ENCODE results near the gene ELP1. TPM values are rescaled to one million over a fixed set of nuclear protein-coding genes. Genes with fewer than 3 reads are reported as not detected.

Gene ELP1
- total and polyA plus RNA-seq, 2 experiments from 2014 or later: 34.8 to 68.6 TPM

DNA sequence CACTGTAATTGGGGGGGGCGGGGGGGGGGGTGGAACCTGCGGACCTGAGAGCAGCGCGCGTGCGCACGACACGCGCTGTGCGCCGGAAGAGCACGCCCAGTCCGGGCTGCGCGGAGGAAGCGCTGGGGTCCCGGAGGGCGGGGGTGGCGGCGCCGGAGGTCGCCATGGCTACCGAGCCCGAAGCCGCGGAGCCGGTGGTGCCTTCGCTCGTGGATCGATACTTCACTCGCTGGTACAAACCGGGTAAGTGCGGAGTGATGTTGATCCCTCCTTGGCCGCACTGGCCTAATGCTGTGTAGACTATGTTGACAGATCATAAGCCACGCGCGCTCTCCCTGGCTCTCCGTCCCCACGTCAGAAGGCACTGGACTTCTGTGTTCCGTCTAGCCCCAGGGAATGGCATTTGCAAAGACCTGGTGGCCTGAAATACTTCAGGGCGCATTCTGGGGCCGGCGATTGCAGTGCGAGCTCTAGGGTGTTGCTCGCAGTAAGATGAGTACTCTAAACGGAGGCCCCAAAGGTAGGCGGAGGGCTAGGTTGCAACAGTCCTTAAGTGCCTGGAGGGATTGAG lies 484 bp upstream of the ELP1 start, which contains the start of gene ABITRAM:
Gene ABITRAM, plus strand, starts transcription at position 78 of the 571 bp plus-strand sequence. Its CDS starts 87 bp downstream, at position 165.
- no peaks in the 10 kb centered on the region for H3K36me3 ChIP-seq (replicated peaks; ENCODE audit: insufficient read depth, low read depth)
- H2AFZ ChIP-seq: peak within 1 kb of the TSS; percentile 94

DNA sequence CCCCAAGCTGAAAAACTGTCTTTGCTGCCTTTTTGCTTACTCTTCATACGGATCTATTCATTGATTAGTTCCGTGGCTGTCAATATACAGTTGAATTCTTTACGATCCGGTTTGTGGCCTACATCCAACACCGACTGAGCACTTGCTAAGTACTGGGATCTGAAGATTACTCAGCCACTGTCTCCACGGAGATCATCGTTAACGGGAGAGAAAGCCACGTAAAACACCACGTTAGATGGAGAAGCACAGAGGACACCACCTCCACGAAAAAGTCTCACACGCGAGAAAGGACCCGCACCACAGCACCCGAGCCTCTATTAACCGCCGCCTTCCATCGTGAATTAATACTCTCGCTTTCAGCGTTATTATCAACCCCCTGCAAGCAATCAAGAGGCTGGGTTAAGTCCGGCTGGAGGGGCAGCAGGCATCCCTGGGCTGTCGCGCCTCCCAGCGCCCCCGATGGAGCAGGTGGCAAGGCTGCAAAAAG lies 650 bp downstream of the ELP1 start:
- peak overlapping the region; percentile 65 for H2AFZ ChIP-seq

More for the DNA sequence above, 484 bp upstream of the ELP1 start, which contains the start of gene ABITRAM:
- Histone ChIP-seq H3K79me2 (peaks cover 60% of the 10 kb centered on the region), H3K9me3 (ENCODE audit: low read depth) (no peaks in the 10 kb centered on the region), H3K4me3 (peak within 1 kb of the TSS; percentile 75), H3K4me2 (peak within 1 kb of the TSS; percentile 94), H3K9me2 (replicated peaks; ENCODE audit: insufficient read depth) (no peaks in the 10 kb centered on the region), H4K20me1 (ENCODE audit: insufficient read depth, poor library complexity, severe bottlenecking) (no peaks in the 10 kb centered on the region), H3K4me1 (ENCODE audit: insufficient read depth) (peaks cover 10% of the 10 kb centered on the region), H3K27ac (peak within 1 kb of the TSS; percentile 93), H3K27me3 (no peaks in the 10 kb centered on the region)
- WGBS (ENCODE audit: low lambda C conversion rate, missing lambda C conversion rate): 3% methylated on average over 22 of the region's 47 CpGs
- no peak for TF ChIP-seq EZH2 (IDR thresholded peaks at IDR 0.05; ENCODE audit: borderline replicate concordance)
- TF ChIP-seq CTCF (IDR thresholded peaks at IDR 0.05; ENCODE audit: poor library complexity): no peak
- TF ChIP-seq EZH2phosphoT487 (IDR thresholded peaks at IDR 0.05; ENCODE audit: low read depth, severe bottlenecking, unreplicated experiment): no peak
- peak; percentile 94 for DNase-seq (ENCODE audit: low spot score)

GRCh38 chr9:108928386-108928785 lies 5.5 kb downstream of the ELP1 start:
- Histone ChIP-seq H3K4me3 (no peak overlapping the region), H3K9me3 (ENCODE audit: low read depth) (no peaks in the 10 kb centered on the region), H3K27ac (no peak overlapping the region), H3K27me3 (no peaks in the 10 kb centered on the region), H3K9me2 (replicated peaks; ENCODE audit: insufficient read depth) (no peaks in the 10 kb centered on the region), H3K36me3 (replicated peaks; ENCODE audit: insufficient read depth, low read depth) (no peaks in the 10 kb centered on the region), H3K4me1 (ENCODE audit: insufficient read depth) (peaks cover 10% of the 10 kb centered on the region), H3K4me2 (no peak overlapping the region), H3K79me2 (peaks cover 48% of the 10 kb centered on the region), H2AFZ (no peak overlapping the region), H4K20me1 (ENCODE audit: insufficient read depth, poor library complexity, severe bottlenecking) (no peaks in the 10 kb centered on the region)
- DNase-seq (ENCODE audit: low spot score): no peak
- no peak for TF ChIP-seq EZH2phosphoT487 (IDR thresholded peaks at IDR 0.05; ENCODE audit: low read depth, severe bottlenecking, unreplicated experiment)
- WGBS (ENCODE audit: low lambda C conversion rate, missing lambda C conversion rate): 96% methylated on average over 2 of the region's 2 CpGs

More for the DNA sequence above, 650 bp downstream of the ELP1 start:
- Histone ChIP-seq H3K4me1 (ENCODE audit: insufficient read depth) (peaks cover 10% of the 10 kb centered on the region), H3K4me3 (peak overlapping the region; percentile 75), H3K4me2 (peak overlapping the region; percentile 94), H3K27me3 (no peaks in the 10 kb centered on the region), H3K79me2 (peaks cover 70% of the 10 kb centered on the region), H4K20me1 (ENCODE audit: insufficient read depth, poor library complexity, severe bottlenecking) (no peaks in the 10 kb centered on the region), H3K36me3 (replicated peaks; ENCODE audit: insufficient read depth, low read depth) (no peaks in the 10 kb centered on the region), H3K9me2 (replicated peaks; ENCODE audit: insufficient read depth) (no peaks in the 10 kb centered on the region), H3K27ac (peak overlapping the region; percentile 93), H3K9me3 (ENCODE audit: low read depth) (no peaks in the 10 kb centered on the region)
- 2% methylated on average over 25 of the region's 25 CpGs for WGBS (ENCODE audit: low lambda C conversion rate, missing lambda C conversion rate)
- peak; percentile 56 for DNase-seq (ENCODE audit: low spot score)
- TF ChIP-seq CTCF (IDR thresholded peaks at IDR 0.05; ENCODE audit: poor library complexity) (no peak), EZH2 (IDR thresholded peaks at IDR 0.05; ENCODE audit: borderline replicate concordance) (no peak), EZH2phosphoT487 (IDR thresholded peaks at IDR 0.05; ENCODE audit: low read depth, severe bottlenecking, unreplicated experiment) (no peak)

DNA sequence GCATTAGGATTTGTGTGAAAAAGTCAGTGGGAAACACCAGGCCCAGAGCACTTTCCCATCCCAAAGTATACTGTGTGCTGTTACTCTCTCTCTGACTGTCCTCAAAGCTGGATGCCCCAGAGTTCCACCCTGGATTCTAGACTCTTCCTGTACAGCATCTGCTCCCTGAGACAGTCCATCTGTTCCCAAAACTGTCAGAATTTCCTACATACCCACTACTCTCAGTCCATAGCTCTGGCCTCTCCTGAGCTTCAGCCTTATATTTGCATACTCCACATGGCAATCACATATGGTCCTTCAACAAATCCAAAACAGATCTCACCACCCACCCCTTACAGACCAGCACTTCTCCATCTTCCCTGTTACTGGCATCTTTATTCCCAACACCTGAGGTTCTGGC lies 9.5 kb downstream of the ELP1 start:
- Histone ChIP-seq H3K4me2 (no peak overlapping the region), H3K9me3 (ENCODE audit: low read depth) (no peaks in the 10 kb centered on the region), H3K27ac (no peak overlapping the region), H2AFZ (no peak overlapping the region), H4K20me1 (ENCODE audit: insufficient read depth, poor library complexity, severe bottlenecking) (no peaks in the 10 kb centered on the region), H3K79me2 (peaks cover 10% of the 10 kb centered on the region), H3K9me2 (replicated peaks; ENCODE audit: insufficient read depth) (no peaks in the 10 kb centered on the region), H3K4me3 (no peak overlapping the region), H3K4me1 (ENCODE audit: insufficient read depth) (no peaks in the 10 kb centered on the region), H3K27me3 (no peaks in the 10 kb centered on the region), H3K36me3 (replicated peaks; ENCODE audit: insufficient read depth, low read depth) (no peaks in the 10 kb centered on the region)
- DNase-seq (ENCODE audit: low spot score): no peak
- no peak for TF ChIP-seq CTCF (IDR thresholded peaks at IDR 0.05; ENCODE audit: poor library complexity)
- TF ChIP-seq EZH2 (IDR thresholded peaks at IDR 0.05; ENCODE audit: borderline replicate concordance): no peak
- TF ChIP-seq EZH2phosphoT487 (IDR thresholded peaks at IDR 0.05; ENCODE audit: low read depth, severe bottlenecking, unreplicated experiment): no peak

All from hepatocyte (in vitro differentiated cells).